ENCODE measurements around the gene ELMO1. TPM values are rescaled to one million over a fixed set of nuclear protein-coding genes. Genes with fewer than 3 reads are reported as not detected.

The ELMO1 gene
- total and polyA plus RNA-seq, 11 donors = 6.9 to 38.6 (median 14.7) TPM

DNA sequence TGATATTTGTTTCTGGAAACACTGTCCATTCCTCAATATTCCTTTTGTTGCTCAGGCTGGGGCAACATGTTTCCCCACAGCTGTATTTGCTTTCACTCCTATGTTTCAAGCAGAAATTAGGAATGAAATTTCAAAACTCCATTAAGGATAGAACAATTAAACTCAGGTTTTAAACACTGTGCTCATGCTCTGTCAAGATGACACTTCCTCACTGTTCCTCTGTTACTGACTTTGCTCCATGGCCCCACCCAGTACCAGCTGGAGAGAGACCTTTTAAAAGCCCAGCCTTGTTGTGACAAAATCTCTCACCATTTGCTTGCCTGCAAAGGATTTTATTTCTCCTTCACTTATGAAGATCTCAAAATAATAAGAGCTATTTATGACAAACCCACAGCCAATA, 197.4 kb downstream of the ELMO1 start:
- H3K4me1 ChIP-seq = peaks cover 0 to 27% (median 0%) of the 10 kb centered on the region in 12 donors
- no peaks in the 10 kb centered on the region for H3K27me3 ChIP-seq
- H3K4me3 ChIP-seq = no peak overlapping the region
- ATAC-seq (no peak), DNase-seq (no peak)
- peak overlapping the region in 2 of 12 donors; percentile 11 to 12 for H3K27ac ChIP-seq
- TF ChIP-seq, protein P1, sequence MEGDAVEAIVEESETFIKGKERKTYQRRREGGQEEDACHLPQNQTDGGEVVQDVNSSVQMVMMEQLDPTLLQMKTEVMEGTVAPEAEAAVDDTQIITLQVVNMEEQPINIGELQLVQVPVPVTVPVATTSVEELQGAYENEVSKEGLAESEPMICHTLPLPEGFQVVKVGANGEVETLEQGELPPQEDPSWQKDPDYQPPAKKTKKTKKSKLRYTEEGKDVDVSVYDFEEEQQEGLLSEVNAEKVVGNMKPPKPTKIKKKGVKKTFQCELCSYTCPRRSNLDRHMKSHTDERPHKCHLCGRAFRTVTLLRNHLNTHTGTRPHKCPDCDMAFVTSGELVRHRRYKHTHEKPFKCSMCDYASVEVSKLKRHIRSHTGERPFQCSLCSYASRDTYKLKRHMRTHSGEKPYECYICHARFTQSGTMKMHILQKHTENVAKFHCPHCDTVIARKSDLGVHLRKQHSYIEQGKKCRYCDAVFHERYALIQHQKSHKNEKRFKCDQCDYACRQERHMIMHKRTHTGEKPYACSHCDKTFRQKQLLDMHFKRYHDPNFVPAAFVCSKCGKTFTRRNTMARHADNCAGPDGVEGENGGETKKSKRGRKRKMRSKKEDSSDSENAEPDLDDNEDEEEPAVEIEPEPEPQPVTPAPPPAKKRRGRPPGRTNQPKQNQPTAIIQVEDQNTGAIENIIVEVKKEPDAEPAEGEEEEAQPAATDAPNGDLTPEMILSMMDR (IDR thresholded peaks at IDR 0.05) = no peak
- TF ChIP-seq POLR2A (IDR thresholded peaks at IDR 0.05) = no peak
- peaks cover 0 to 19% (median 0%) of the 10 kb centered on the region in 9 donors for H3K36me3 ChIP-seq
- intact Hi-C loops (cut with DNase I) = no loop called here
- peaks cover 0 to 11% (median 0%) of the 10 kb centered on the region in 12 donors for H3K9me3 ChIP-seq

DNA sequence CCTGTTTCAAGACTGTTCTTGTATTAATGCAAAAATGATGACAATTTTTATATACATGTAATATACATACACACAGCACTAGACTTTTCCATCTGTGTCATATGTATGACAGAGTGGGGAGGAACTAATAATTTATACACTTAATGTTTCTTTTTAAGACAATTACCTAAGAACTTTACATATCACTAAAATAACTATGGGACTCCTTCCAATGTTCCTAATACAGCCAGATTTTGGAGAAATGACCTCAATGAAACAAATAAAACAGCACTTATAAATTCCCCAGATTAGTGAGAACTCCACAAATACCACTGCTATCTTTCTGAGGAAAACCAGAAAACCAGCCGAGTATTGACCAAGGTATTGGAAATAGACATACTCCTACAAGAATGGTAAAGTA, 199.4 kb downstream of the ELMO1 start:
- Histone ChIP-seq H3K4me1 (peaks cover 0 to 27% (median 0%) of the 10 kb centered on the region in 12 donors), H3K27me3 (no peaks in the 10 kb centered on the region), H3K4me3 (no peak overlapping the region), H3K9me3 (peaks cover 0 to 11% (median 0%) of the 10 kb centered on the region in 12 donors), H3K36me3 (no peaks in the 10 kb centered on the region), H3K27ac (no peak overlapping the region)
- intact Hi-C loops (cut with DNase I) = no loop called here
- ATAC-seq (no peak), DNase-seq (no peak)
- WGBS, 4 donors = 76 to 92% (median 79%) methylated on average over 1 of the region's 1 CpG
- no peak for TF ChIP-seq POLR2A (IDR thresholded peaks at IDR 0.05)
- TF ChIP-seq, protein P1 (IDR thresholded peaks at IDR 0.05) = no peak

DNA sequence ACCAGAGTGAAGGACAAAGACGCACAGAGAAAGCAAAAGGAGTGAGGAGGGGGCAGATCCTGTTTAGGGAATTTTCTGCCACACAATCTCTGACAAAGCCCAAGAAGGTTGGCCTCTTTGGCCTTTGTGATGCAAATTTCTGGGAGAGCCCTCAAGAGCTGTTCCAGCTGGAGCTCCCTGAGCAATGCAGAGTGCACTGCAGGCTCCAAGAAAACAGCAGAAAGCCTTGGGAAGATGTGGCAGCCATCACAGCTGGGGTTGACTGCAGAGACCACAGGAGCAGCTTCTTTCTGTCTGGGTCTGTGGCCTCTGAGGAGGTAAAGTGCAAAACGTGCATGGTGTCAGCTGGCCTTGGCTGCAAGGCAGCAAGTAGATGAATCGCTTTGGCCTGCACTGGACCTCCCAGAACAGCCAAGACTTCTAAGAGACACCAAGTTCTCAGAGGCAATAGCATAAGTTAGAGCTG, 200.2 kb downstream of the ELMO1 start:
- no peak overlapping the region for H3K27ac ChIP-seq
- H3K36me3 ChIP-seq = no peaks in the 10 kb centered on the region
- peaks cover 0 to 27% (median 0%) of the 10 kb centered on the region in 12 donors for H3K4me1 ChIP-seq
- peaks cover 0 to 11% (median 0%) of the 10 kb centered on the region in 12 donors for H3K9me3 ChIP-seq
- ATAC-seq (peak; percentile 53 to 76 (median 60)), DNase-seq (peak in 1 of 5 donors; percentile 42)
- TF ChIP-seq, protein P1 (IDR thresholded peaks at IDR 0.05) = no peak
- TF ChIP-seq POLR2A (IDR thresholded peaks at IDR 0.05) = no peak
- H3K27me3 ChIP-seq = no peaks in the 10 kb centered on the region
- H3K4me3 ChIP-seq = no peak overlapping the region
- WGBS, 4 donors = 52 to 63% (median 59%) methylated on average over 3 of the region's 3 CpGs
- intact Hi-C loops (cut with DNase I) = no loop called here

DNA sequence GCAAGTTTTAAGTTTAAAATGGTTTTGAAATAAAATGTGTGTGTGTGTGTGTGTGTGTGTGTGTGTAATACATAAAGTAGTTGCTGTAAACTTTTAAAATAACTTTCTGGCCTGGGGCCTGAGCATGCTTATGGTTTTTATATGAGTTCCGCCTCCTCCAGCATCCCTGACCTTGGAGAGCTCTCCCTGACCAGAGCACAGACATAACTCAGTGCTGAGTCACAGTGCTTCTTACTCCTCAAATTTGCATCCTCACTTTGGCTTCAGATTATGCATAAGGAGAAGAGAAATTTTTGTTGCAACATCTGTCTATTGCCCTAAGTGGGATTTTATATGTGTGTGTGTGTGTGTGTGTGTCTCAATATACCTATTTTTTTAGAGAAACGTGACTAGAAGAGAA, 200.8 kb downstream of the ELMO1 start:
- H3K4me3 ChIP-seq = no peak overlapping the region
- H3K4me1 ChIP-seq = peaks cover 0 to 27% (median 0%) of the 10 kb centered on the region in 12 donors
- DNase-seq (no peak), ATAC-seq (peak; percentile 45 to 87 (median 67))
- no peak for TF ChIP-seq POLR2A (IDR thresholded peaks at IDR 0.05)
- TF ChIP-seq, protein P1 (IDR thresholded peaks at IDR 0.05) = no peak
- WGBS, 4 donors = 49 to 71% (median 64%) methylated on average over 2 of the region's 2 CpGs
- H3K9me3 ChIP-seq = peaks cover 0 to 5% (median 0%) of the 10 kb centered on the region in 12 donors
- H3K36me3 ChIP-seq = no peaks in the 10 kb centered on the region
- no peaks in the 10 kb centered on the region for H3K27me3 ChIP-seq
- H3K27ac ChIP-seq = no peak overlapping the region
- intact Hi-C loops (cut with DNase I) = no loop called here

All from heart left ventricle (tissue), 16 donors.